CD4-positive, alpha-beta T cell treated with Interleukin-4 for 4 hours (primary cell): Measurements from ENCODE around the gene KIF11.
"Not testable (repeated sequence)": the region's sequence is repeated elsewhere in the genome, so short reads cannot be mapped to it uniquely, and the experiment has no call there.

Experiments used
- DNase-seq: peaks from one replicate; pipeline ENCODE4 v3.0.0-alpha.2; 2020

Gene KIF11

DNA sequence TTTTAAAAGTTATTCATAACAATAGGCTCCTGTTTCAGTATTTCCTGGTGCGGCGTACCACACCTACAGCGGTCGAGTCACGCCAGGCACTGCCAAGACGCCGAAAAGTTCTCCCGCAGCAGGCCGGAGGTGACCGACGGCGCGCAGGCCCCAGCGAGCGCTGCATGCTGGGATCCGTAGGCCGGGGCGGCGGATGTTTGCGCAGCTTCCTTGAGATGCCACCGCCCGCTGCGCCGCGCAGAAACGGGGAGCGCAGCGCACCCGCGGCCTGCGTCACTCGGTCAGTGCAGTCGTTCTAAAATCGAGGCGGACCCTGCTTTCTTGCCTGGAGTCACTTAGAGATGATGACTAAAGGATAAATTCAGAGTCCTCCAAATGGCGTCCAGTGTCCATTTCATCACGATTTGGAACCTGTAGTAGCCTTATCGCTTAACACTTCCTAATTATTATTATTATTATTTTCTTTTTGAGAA, 1.3 kb upstream of the KIF11 start:
- DNase-seq: peak; percentile 92

DNA sequence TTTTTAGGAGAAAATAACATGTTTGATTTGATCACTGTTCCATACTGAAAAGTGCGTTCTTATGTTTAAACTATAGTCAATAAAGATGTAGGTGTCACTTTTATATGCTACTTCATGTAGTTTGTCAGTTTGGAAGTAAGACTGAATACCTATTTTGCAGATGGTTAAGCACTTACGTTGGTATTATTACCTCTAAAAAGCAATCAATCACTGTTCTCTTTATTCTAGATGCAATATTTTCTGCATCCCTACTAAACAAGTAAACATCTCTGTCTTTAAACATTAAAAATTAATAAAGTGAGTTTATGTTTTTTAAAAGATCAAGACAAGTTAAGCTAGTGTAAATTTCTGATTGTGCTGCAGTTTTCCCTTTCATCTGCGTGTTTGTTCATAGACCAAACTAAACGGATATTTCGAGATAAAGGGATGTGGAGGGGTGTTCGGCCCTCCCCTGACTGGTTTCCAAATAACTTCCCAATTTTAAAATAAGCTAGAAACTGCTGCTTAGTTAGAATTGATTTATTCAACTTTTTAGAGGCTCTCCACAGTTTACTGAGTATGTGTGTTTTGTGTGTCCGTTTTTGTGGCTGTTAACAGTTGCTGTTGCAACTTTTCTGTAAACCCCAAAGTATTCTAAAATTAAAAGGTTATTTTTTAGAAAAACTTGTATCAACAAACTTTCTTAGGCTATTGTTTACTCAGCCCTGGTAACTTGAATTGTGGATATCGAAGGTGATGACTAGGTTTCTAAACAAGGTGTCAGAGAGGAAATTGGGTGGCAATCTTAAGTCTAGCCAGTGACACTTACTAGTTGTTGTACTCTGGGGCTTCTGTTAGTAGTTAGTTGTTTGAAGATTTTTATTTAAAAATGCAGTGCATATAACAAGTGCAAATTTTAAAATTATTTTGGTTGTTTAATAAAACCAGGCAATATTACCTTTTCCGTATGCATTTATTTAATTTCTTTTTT, 974 bp downstream of the KIF11 start:
- DNase-seq: peak; percentile 47

DNA sequence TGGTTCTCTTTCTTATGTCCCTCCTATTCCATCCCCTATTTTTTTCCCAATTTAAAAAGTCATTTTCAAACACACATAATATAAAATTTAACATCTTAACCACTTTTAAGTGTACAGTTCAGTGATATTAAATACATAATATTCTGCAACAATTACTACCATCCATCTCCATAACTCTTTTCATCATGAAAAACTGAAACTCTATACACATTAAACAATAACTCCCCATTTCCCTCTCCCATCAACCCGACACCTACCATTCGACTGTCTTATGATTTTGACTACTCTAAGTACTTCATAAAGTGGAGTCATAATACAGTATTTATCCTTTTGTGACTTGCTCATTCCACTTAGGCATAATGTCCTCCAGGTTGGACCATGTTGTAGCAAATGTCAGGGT, 2.6 kb downstream of the KIF11 start:
- no peak for DNase-seq

DNA sequence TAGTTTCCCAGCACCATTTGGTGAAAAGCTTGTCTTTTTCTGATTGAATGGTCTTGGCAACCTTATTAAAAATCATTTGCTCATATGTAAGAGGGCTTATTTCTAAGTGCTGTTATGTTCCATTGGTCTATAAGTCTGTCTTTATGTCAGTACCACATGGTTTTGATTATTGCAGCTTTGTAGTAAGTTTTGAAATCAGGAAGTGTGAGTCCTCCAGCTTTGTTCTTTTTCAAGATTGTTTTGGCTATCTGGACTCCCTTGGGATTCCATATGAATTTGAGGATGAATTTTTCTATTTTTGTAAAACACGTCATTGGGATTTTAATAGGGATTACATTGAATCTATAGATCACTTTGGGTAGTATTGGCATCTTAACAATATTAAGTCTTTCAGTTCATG, 5.4 kb downstream of the KIF11 start:
- DNase-seq: no peak

DNA sequence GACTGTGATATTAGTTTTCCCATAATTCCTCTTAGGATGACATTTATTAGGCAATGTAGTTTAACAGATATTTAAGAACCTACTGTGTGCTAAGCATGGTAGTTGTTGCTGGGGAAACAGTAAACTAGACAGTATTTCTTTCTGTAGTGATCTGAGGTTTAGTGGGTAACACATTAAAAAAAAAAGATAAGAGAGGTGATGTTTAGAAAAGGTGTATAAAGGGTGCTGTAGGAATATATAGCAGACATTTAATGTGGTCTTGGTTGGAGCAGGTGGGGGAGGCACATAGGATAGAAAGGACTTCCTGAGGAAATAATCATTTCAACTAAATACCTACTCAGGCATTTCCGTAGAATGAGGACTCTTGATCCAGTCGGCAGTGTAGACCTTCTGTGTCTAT, 11.9 kb downstream of the KIF11 start:
- no peak for DNase-seq

DNA sequence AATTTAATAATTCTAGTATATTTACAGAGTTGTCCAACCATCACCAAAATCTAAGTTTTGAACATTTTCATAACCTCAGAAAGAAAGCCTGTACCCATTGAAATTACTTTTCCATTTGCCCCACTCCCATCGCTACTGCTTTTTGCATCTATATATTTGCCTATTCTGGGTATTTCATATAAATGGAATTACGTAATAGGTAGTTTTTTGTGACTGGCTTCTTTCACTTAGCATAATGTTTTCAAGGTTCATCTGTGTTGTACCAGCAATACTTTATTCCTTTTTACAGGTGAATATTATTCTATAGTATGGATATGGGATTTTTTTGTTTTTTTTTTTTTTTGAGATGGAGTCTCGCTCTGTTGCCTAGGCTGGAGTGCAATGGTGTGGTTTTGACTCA, 22.6 kb downstream of the KIF11 start:
- DNase-seq: no peak

DNA sequence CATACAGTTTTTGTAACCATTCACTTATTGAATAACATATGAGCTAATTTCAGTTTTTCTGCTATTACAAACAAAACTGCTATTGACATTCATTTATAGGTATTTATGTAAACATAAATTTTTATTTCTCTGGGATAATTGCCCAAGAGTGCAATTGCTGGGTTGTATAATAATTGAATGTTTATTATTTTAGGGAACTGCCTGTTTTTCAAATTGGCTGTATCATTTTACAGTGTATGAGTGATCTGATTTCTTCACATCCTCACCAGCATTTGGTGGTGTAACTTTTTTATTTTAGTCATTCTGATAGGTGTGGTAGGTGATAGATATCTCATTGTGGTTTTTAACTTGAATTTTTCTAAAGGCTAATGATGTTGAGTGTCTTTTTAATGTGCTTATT, 26.4 kb downstream of the KIF11 start:
- DNase-seq: peak; percentile 30

DNA sequence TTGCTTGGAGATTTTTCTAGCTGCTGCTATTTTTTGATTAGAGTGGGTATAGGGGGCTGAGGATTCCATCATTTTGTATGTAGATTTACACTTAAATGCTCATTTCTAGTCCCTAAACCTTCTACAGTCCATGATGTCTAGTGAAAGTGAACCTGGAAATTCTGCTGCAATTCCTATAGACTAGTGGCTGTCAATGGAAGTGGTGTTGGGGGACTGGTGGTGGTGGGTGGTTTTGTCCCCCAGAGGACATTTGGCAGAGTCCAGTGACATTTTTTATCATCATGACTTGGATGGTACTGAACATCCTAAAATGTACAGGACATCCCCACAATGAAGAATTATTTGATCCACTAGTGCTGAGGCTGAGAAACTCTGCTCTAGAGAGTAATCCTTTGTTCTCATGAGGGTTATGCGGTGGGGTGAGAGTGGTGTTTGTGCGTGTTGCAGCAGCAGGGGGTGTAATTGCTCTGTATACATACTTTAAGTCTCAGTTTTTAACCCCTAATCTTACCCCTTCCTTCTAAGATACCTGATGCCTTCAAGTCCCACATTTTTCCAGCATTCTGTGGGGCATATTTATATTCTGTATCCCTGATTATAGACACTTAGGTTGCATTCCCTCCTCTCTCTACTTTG, 35.0 kb downstream of the KIF11 start:
- DNase-seq: no peak

DNA sequence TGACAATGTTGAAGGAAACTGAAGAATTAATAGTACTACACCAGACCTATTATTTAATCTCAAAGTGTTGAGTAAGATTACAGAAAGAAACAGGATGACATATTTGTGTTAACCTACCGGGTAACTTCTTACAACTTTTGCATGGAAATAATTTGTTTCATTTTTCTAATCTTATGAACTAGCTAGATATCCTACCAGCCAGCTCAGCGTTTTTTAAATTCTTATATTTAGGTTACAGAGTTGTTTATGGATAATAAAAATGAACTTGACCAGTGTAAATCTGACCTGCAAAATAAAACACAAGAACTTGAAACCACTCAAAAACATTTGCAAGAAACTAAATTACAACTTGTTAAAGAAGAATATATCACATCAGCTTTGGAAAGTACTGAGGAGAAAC, 37.0 kb downstream of the KIF11 start:
- no peak for DNase-seq

DNA sequence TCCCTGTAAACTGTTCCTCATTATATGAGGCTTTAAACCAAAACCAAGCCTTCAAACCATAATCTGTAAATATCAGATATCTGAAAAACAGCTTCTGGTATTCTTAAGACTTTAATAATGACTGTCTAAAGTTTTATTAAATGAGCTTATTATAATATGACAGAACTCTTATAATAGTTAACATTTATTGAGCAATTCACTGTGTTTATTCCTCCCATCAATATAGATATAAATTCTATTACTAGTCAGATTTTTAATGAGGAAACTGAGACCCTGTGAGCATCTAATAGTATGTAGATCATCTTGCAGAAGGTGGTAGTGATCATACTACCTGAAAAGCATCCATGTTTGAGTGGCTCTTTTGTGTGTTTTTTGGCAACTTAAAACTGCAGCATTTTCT, 45.1 kb downstream of the KIF11 start:
- no peak for DNase-seq

DNA sequence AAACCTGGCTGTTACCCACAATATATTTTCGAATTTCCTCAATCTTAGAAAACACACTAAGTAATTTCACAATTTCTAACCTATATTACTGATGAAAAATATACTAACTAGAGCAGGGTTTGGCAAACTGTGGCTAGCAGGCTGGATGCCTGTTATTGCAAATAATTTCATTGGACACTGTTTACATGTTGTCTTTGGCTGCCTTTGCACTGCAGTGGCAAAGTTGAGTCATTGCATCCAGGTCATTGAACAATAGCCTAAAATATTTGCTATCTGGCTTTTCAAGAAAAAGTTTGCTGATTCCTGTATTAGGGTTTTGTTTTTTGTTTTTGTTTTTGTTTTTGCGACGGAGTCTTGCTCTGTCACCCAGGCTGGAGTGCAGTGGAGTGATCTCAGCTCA, 47.2 kb downstream of the KIF11 start:
- DNase-seq: no peak

DNA sequence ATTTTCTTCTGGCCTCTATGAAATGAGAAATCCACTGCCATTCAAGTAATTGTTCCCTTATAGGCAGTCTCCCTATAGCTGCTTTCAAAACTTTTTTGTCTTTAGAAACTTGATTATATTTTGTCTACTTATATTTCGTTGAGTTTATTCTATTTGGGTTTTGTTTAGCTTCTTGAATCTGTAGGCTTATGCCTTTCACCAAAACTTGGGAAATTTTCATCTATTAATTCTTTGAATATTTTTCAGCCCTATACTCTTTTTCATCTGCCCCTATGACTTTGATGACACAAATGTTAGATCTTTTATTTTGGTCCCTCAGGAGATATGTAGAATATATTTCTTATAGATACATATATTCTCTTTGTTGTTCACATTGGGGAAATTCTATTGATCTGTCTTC, 48.6 kb downstream of the KIF11 start:
- DNase-seq: no peak

DNA sequence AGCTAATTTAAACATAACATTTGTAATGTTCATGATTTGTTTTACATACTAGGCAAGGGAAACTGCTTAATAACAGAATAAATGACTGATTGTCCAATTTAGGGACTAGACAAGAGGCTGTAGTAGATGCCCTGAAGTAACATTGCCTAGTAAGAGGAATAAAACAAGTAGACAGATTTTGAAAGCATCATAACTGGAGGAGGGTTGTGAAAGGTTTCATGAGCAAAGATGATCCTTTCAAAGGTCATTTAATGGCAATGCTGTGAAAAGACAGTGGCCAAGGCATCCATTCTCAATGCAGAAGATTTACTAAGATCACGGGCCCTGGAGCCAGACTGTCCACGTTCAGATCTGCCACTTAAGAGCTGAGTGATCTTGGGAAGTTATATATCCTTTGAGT, 52.0 kb downstream of the KIF11 start:
- DNase-seq: no peak

DNA sequence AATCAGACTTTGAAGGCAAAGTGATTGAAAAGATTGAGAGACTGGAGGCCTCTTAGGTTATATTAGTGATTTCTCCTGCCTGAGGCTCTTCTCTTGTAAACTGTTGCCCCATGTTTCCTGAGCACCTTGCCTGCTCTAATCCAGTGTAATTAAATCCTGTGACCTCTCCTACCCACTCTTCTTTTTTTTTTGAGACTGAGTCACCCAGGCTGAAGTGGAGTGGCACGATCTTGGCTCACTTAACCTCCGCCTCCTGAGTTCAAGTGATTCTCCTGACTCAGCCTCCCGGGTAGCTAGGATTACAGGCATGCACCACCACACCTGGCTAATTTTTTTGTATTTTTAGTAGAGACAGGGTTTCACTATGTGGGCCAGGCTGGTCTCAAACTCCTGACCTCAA, 57.9 kb downstream of the KIF11 start:
- not testable (repeated sequence) for DNase-seq

DNA sequence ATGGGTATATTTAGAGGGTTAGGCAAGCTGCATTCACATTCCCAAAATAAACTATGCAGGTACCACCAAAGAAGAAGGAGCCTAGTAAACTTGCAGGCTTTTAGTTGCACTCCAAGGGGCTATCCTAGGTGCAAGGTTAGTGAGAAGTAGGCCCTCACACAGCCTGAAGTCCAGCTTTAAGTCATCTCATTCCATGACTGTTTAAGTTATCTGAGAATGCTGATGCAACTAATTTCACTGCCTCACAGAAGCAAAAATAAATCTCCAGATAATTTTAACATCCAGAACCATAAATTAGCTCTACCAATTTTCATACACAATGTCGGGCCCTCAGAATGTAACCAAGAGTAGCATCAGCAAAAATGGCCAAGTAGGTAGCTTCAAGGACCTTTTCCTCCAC, 62.5 kb downstream of the KIF11 start:
- no peak for DNase-seq

DNA sequence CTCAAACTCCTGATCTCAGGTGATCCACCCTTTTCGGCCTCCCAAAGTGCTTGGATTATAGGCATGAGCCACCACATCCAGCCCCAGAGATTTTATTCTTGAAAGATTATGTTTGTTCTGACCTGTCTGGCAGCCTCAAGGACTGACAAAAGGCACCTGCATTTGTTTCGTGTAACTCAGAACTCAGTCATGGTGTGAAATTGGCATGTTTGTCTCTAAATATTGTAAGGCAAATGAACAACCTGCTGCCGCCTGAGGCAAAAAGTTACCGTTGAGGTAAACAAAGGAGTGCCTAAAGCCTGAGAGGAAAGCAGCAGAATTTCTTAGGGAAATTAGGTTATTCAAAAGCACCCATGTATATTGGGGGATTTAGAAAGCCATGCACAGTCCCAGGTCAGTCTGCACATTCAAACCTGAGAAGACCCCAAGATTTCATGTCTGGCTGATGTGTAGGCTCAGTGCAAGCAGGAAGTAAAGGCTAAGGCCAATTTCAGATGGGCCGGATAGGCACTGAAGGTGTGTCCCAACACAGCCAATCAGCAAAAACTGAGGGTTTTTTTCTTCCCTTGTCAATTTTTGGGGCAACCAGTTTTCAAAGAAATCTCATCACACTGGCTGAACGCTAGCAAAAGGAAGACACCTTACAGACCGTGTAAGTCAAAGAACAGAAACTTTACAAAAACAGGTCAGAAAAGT, 63.5 kb downstream of the KIF11 start:
- DNase-seq: no peak

DNA sequence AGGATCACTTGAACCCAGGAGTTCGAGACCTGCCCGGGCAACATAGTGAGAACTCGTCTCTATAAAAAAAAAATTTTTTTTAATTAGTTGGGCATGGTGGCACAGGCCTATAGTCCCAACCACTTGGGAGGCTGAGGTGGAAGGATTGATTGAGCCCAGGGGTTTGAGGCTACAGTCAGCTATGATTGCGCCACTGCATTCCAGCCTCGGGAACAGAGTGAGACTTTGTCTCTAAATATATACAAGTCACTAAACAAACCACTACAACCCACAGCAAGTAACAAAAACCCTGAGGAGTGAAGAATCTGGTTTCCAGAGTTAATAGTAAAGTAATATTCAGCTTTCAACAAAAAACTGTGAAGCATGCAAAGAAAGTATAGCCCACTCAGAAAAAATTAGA, 64.1 kb downstream of the KIF11 start:
- DNase-seq: no peak

DNA sequence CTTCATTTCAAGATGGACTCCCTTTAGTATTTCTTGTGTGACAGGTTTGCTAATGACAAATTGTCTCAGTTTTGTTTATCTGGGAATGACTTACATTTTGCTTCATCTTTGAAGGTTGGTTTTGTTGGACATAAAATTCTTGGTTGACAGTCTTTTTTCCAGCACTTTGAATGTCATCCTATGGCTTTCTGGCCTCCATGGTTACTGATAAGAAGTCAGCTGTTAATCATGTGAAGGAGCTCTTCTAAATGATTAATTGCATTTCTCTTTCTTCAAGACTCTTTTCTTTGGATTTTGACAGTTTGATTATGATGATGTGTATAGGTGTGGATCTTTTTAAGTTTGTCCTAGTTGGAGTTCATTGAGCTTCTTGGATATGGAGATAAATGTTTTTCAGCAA, 69.9 kb downstream of the KIF11 start:
- DNase-seq: no peak

DNA sequence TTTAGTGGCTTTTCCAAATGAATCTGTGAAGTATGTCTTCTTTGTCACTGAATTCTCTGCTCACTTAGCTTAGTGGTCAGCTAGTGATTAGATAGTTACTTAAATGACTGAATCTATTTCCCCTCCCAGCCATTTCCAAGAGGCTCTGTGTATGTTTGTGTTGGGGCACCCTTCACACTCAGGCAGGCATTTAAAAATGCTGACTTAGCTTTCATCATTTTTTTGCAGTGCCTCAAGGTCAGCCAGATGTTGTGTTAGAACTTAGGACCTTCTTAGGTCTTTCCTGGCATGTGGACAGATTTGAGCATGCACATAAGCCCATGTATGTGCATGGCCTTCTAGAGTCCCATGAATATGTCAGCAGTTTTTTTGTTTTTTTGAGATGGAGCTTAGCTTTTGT, 71.4 kb downstream of the KIF11 start:
- DNase-seq: no peak

DNA sequence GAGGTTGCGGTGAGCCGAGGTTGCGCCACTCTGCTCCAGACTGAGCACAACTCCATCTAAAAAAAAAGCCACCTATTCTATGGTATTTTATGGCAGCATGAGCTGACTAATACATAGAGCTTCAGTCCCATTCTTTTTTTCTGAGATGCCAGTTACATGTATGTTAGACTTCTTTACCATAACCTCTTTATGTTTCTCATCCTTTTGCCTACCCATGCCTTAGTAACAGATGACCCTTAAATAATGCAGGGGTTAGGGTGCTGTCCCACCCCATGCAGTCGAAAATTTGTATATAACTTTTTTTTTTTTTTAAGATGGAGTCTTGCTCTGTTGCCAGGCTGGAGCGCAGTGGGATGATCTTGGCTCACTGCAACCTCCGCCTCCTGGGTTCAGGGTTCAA, 74.1 kb downstream of the KIF11 start:
- DNase-seq: no peak

DNA sequence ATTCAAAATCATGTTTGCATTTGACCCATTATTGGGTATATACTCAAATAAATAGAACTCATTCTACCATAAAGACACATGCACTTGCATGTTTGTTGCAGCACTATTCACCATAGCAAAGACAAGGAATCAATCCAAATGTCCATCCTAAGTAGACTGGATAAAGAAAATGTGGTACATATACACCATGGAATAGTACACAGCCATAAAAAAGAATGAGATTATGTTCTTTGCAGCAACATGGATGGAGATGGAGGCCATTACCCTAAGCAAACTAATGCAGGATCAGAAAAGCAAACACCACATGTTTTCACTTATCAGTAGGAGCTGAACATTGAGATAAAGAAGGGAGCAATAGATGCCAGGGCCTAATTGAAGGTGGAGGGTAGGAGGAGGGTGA, 84.8 kb downstream of the KIF11 start:
- no peak for DNase-seq

DNA sequence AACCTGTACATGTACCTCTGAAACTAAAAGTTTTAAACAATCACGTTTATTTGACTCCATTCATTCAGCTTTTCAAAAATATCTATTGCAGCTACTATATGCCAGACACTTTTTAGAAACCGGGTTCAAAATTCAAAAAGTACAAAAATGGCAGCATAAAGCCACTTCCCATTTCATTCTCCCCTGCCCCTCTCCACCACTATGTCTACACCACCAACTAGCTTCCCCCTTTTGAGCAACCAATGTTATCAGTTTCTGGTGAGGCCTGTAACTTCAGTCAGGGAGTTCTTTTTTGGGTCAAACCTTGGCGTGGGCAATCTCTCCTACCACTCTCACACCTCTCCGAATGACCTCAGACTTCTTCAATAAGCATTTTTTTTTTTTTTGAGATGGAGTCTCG, 85.3 kb downstream of the KIF11 start:
- no peak for DNase-seq

DNA sequence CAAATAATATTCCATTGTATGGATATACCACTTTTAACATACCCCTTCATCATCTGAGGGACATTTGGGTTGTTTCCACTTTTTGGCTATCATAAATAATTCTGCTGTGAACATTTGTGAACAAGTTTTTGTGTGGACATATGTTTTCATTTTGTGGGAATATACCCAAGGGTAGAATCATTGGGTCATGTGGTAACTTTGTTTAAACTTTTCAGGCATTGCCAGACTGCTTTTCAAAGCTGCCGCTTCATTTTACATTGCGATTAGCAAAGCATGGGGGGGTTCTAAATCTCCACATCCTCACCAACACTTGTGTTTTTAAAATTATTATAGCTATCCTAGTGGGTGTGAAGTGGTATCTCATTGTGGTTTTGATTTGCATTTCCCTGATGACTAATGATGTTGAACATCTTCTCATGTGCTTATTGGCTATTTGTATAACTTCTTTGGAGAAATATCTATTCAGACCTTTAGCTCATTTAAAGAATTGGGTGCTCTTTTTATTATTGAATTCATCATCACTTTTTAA, 88.4 kb downstream of the KIF11 start:
- no peak for DNase-seq

DNA sequence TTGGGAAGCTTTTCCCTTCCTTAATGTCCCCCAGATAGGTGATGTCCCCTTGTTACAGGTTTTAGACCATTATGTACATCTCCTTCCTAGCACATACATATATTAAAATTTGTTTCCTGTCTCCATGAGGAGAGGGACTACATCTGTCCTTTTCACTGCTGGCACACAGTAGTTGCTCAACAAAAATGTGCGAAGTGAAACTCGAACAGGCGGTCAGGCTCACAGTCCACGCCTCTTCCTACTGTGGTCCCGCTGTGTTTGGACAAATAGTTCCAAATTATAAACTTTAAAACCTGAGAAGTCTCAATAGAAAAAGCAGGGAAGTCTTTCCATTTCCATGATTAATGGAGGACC, 95.6 kb downstream of the KIF11 start:
- no peak for DNase-seq
